ENCODE data around the gene RAB20. TPM values are rescaled to one million over a fixed set of nuclear protein-coding genes. Genes with fewer than 3 reads are reported as not detected.
"Not testable (repeated sequence)": the region's sequence is repeated elsewhere in the genome, so short reads cannot be mapped to it uniquely, and the experiment has no call there.

The RAB20 gene
- total RNA-seq, 2 donors from 2014 or later: 32.1 to 38.0 TPM

DNA sequence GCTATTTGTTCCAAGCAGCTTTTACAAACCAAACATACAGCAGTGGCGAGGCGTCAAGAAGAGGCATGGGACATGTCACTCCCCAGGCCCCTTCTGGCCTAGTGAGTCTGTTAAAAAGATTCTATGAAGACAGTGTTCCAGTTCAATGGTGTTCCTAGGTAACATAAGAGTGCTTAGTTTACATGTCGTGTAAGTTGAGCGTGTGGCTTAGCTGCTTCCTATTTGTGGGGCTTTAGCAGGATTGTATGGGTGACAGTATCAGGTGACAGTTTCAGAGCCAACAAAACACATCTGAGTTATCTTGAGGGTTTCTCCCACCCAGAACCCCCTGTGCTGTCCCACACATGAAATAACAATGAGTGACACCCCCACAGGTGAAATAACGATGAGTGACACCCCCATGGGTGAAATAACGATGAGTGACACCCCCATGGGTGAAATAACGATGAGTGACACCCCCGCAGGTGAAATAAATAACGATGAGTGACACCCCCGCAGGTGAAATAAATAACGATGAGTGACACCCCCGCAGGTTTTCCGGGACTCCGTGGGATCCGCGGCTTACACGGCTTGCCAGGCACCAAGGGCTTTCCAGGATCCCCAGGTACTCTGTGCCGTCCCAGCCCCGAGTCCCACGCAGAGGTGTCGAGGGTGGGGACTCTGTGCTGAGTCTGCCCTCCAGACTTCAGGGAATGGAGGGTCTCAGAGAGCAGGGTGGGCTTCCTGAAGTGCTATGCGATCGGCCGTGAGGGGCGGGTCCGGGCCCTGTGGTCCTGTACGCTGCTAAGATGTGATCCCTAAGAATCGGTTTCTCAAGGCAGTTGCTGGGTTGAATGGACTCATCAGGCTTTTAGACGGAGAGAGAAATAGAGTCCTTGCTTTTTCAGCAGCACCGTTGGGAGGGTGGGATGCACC, 68.6 kb downstream of the RAB20 start:
- TF ChIP-seq, protein P1, sequence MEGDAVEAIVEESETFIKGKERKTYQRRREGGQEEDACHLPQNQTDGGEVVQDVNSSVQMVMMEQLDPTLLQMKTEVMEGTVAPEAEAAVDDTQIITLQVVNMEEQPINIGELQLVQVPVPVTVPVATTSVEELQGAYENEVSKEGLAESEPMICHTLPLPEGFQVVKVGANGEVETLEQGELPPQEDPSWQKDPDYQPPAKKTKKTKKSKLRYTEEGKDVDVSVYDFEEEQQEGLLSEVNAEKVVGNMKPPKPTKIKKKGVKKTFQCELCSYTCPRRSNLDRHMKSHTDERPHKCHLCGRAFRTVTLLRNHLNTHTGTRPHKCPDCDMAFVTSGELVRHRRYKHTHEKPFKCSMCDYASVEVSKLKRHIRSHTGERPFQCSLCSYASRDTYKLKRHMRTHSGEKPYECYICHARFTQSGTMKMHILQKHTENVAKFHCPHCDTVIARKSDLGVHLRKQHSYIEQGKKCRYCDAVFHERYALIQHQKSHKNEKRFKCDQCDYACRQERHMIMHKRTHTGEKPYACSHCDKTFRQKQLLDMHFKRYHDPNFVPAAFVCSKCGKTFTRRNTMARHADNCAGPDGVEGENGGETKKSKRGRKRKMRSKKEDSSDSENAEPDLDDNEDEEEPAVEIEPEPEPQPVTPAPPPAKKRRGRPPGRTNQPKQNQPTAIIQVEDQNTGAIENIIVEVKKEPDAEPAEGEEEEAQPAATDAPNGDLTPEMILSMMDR (IDR thresholded peaks at IDR 0.05): no peak
- intact Hi-C loops (cut with DNase I): no loop called here
- DNase-seq: no peak
- no peaks in the 10 kb centered on the region for H3K9me3 ChIP-seq
- H3K4me1 ChIP-seq: no peaks in the 10 kb centered on the region
- no peak overlapping the region for H3K9ac ChIP-seq (ENCODE audit: low read depth in 2 of 2, low read length in 2 of 2)
- H3K4me3 ChIP-seq: no peak overlapping the region
- H3K27me3 ChIP-seq: no peaks in the 10 kb centered on the region
- H3K27ac ChIP-seq: no peak overlapping the region
- no peaks in the 10 kb centered on the region for H3K36me3 ChIP-seq

DNA sequence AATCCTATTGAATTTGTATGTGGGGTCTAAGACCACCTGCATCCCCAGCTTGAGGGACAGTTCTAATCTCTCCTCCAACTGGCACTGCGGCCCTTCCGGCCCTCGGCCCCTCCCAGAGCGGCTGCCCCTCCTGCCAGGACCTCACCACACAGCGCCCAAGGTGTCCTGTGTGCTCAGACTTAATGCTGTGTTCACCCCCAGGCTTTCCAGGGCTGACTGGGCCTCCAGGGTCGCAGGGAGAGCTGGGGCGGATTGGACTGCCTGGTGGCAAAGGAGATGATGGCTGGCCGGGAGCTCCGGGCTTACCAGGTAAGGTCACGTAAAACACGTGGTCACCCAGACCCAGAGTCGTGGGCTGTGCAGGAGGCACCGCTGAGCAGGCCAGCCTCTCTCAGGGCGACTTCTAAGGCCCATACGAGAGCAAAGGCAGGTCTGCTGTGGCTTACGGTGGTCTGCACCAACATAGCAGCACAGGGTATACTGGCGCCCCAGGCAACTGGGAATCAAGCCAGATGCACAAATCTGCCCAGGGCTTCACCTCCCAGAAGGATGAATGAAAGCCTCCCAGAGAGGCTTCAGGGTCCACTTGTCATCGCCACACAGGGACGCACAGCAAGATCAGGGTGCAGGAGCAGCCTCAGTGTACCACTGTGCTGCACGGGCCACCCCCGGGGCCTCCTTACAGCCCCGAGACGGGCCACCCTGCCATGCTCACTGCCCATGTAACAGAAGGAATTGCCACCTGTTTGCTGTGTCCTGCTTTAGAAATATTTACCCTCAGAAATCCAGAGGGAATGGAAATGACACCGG, 69.4 kb downstream of the RAB20 start:
- Histone ChIP-seq H3K4me1 (no peaks in the 10 kb centered on the region), H3K27ac (no peak overlapping the region), H3K36me3 (no peaks in the 10 kb centered on the region), H3K9me3 (no peaks in the 10 kb centered on the region), H3K27me3 (no peaks in the 10 kb centered on the region), H3K9ac (ENCODE audit: low read depth in 2 of 2, low read length in 2 of 2) (no peak overlapping the region), H3K4me3 (no peak overlapping the region)
- DNase-seq: no peak
- TF ChIP-seq, protein P1 (IDR thresholded peaks at IDR 0.05): no peak
- intact Hi-C loops (cut with DNase I): no loop called here

DNA sequence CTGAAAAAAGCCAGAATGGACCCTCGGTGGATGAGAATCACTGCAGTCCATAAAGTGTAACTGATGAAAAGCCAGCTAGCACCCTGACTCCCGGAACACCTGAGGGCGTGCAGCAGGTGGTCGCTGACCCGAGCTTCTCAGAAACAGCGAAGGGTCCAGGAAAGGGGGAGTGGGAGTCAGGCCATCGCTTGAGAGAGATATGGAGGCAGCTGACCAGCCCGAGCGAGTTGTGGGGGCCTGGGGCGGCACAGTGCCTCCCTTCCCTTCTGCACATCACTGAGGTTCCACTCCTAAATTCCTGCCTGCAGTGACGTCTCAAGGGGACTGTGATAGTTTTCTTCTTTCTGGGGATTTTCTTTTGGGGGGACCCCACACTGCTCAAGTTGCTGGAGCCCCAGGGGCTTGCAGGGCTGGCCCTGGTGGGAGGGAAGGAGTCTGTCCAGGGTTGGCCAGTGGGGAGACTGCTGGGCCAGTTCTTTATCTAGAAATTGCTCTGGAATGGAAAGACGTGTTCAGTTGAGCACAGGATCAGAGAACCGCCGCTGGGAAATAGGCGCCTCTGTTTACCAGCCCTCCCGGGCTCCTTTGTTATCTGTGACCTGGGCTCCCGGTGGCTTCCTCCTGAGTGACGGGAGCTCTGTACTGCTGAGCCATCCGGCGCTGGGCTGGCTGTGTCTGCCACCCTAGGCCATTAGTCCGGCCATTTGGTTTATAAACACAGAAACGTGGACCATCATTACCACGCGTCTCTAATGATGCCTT, 71.3 kb downstream of the RAB20 start:
- intact Hi-C loops (cut with DNase I): no loop called here
- H3K4me3 ChIP-seq: no peak overlapping the region
- no peaks in the 10 kb centered on the region for H3K9me3 ChIP-seq
- TF ChIP-seq, protein P1 (IDR thresholded peaks at IDR 0.05): no peak
- no peak overlapping the region for H3K27ac ChIP-seq
- no peaks in the 10 kb centered on the region for H3K4me1 ChIP-seq
- no peak for DNase-seq
- H3K36me3 ChIP-seq: no peaks in the 10 kb centered on the region
- no peaks in the 10 kb centered on the region for H3K27me3 ChIP-seq
- no peak overlapping the region for H3K9ac ChIP-seq (ENCODE audit: low read depth in 2 of 2, low read length in 2 of 2)

DNA sequence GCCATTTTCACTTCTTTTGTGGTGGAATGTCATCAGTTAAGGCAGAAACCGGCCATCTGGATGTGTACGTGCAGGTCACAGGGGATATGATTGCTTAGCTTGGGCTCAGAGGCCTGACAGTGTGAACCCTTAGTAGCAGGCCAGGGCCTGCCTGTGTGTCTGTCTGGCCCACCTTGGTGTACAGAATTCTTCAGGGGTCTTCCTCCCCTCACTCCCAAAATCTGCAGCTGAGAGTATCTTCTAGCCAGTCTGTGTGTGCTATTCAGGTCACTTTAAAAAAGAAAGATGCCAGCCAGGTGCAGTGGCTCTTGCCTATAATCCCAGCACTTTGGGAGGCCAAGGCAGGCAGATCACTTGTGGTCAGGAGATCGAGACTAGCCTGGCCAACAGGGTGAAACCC, 74.6 kb downstream of the RAB20 start:
- H3K4me3 ChIP-seq; H3K27me3 ChIP-seq; H3K9ac ChIP-seq (ENCODE audit: low read depth in 2 of 2, low read length in 2 of 2); intact Hi-C loops (cut with DNase I); H3K9me3 ChIP-seq; H3K4me1 ChIP-seq; H3K27ac ChIP-seq; H3K36me3 ChIP-seq; DNase-seq: not testable (repeated sequence)

DNA sequence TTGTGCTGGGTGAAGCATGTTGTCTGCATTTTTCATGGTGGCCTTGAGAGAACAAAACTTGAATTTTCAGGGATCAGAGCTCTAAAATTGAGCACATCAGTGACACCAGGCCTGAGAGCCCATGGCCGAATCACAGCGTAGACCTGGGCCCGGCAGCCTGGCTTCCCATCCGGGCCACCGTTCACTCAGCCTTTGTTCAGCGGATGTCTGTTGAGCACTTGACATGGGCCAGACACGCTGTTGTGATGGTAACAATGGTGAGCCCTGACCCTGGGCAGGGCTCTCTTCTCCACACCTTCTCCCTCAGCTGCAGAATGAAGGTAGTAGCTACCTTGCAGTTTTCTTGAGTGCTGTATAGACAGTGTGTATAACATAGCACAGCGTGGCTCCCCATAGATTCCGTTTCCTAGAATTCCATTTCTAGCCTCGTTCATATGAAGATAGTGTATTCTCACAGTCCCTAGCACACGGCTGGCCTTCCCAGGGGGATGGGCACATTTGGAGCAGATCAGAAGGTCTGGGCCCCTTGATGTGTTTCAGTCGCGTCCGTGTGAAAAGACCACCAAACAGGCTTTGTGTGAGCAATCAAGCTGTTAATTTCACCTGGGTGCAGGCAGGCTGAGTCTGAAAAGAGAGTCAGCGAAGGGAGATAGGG, 75.3 kb downstream of the RAB20 start:
- TF ChIP-seq, protein P1 (IDR thresholded peaks at IDR 0.05): no peak
- Histone ChIP-seq H3K4me1 (no peaks in the 10 kb centered on the region), H3K36me3 (no peaks in the 10 kb centered on the region), H3K9ac (ENCODE audit: low read depth in 2 of 2, low read length in 2 of 2) (no peak overlapping the region), H3K4me3 (no peak overlapping the region), H3K27ac (no peak overlapping the region), H3K9me3 (no peaks in the 10 kb centered on the region), H3K27me3 (no peaks in the 10 kb centered on the region)
- intact Hi-C loops (cut with DNase I): no loop called here
- no peak for DNase-seq

All from colonic mucosa (tissue), 4 donors.